PC-3 (cell line): ENCODE results near the gene KNG1.

ENCODE experiments used
- CTCF ChIP-seq: fragments of 300-600 bp; sonication (generic); conservative IDR thresholded peaks from 2 replicates; pipeline ENCODE4 v1.5.1; 2017; ENCODE audit warnings: antibody characterized with exemption, low read depth, mild to moderate bottlenecking, low read length
- EZH2 ChIP-seq: fragments of 300-600 bp; sonication (generic); IDR thresholded peaks from one replicate; pipeline ENCODE4 v1.6.1; 2017; ENCODE audit warnings: antibody characterized with exemption, mild to moderate bottlenecking, low read length; ENCODE audit not compliant: unreplicated experiment
- EZH2phosphoT487 ChIP-seq: fragments of 300-600 bp; sonication (generic); IDR thresholded peaks from 2 replicates; pipeline ENCODE4 v1.6.1; 2018; ENCODE audit warnings: mild to moderate bottlenecking, antibody characterized with exemption, low read length, borderline replicate concordance

GRCh38 chr3:186786922-186787321 is 69.8 kb downstream of the KNG1 start:
- TF ChIP-seq CTCF (no peak), EZH2 (no peak), EZH2phosphoT487 (no peak)
